Lower lobe of right lung (tissue), 2 donors: ENCODE data around the gene KRT35. TPM values are rescaled to one million over a fixed set of nuclear protein-coding genes. Genes with fewer than 3 reads are reported as not detected.

Experiments
- ATAC-seq, 2 donors: fragments of 200-7000 bp; cut with Tn5 transposase; one replicate each; pipeline ENCODE4 v1.9.1; 2020 to 2022; ENCODE audit warnings: mild to moderate bottlenecking in 2 of 2, moderate library complexity in 2 of 2
- DNase-seq: peaks from one replicate; pipeline ENCODE4 v3.0.0-alpha.2; 2020
- H3K27ac ChIP-seq: fragments of 200-600 bp; one replicate; pipeline ENCODE4 v1.8.0; 2022
- H3K27me3 ChIP-seq: fragments of 200-600 bp; one replicate; pipeline ENCODE4 v1.8.0; 2022; ENCODE audit warnings: low read depth
- H3K36me3 ChIP-seq: fragments of 200-600 bp; one replicate; pipeline ENCODE4 v1.8.0; 2022; ENCODE audit warnings: mild to moderate bottlenecking
- H3K4me1 ChIP-seq: fragments of 200-600 bp; one replicate; pipeline ENCODE4 v1.8.0; 2022
- H3K4me3 ChIP-seq: fragments of 200-600 bp; one replicate; pipeline ENCODE4 v1.8.0; 2022; ENCODE audit warnings: mild to moderate bottlenecking
- H3K9me3 ChIP-seq: fragments of 200-600 bp; one replicate; pipeline ENCODE4 v1.8.0; 2022
- intact Hi-C: fragments of 100-400 bp; cut with DNase I; formaldehyde crosslinking; loops from one replicate; pipeline ENCODE4 v1.11.0; 2022
- total RNA-seq: library from RNA; stranded (reverse); fragmentation: NEBNext Ultra II Directional; extraction: Animal tissue kit (Norgen Biotek cat#: 25700); gene quantifications from one replicate; pipeline ENCODE4 v1.2.1, GENCODE V29; 2021
- TF ChIP-seq, protein P1 (sequence below): fragments of 200-600 bp; IDR thresholded peaks from one replicate; pipeline ENCODE4 v1.8.0; 2022; ENCODE audit warnings: antibody characterized with exemption, mild to moderate bottlenecking
- donor health status: DM: no; HTN: yes; CAD: no; lungs with severe emphysema.

Gene KRT35
- total RNA-seq, 1 donor from 2014 or later, result not detected

DNA sequence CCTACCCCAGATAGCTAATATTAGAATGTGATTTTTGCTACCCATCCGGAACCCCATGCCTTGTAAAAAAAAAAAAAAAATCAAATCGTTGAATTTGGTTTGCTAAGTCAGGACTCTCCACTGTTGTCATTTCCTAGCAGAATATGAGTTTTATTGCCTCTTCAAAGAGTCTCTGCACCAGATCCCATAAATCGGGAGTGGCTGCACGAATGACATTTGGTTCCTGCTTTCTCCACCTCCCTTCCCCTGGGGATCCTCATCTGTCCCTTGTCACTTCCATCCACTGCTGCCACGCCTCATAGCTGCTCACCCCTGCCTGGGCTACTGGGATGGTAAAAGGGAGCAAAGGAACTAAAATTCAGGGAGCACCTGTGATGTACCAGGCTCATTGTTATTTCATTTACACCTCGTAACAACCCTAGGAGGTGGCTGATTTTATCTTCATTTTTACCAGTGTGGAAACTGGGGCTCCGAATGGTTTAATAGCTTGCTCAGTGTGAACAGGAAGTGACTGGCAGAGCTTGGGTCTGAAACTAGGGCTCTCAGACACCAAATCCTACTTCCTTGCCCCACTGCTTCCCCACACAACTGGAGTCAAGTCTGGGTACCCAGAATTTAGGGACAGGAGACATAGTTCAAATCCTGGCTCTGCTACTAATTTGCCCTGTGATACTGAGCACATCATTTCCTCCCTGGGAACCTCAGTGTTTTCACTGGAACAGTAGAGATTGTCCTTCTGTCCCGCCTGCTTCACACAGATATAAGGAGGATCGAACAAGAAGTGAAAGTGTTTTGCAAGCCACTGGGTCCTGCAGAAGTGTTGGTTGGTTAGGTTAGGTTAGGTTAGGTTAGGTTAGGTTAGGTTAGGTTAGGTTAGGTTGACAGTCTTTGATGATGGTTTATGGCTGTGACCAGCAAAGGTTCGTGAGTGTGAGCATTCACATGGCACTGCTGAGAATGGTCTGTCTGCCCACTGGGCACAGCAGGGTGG lies 9.3 kb upstream of the KRT35 start:
- H3K27ac ChIP-seq, result no peak overlapping the region
- intact Hi-C loops, result no loop called here
- no peak overlapping the region for H3K4me3 ChIP-seq
- TF ChIP-seq, protein P1, sequence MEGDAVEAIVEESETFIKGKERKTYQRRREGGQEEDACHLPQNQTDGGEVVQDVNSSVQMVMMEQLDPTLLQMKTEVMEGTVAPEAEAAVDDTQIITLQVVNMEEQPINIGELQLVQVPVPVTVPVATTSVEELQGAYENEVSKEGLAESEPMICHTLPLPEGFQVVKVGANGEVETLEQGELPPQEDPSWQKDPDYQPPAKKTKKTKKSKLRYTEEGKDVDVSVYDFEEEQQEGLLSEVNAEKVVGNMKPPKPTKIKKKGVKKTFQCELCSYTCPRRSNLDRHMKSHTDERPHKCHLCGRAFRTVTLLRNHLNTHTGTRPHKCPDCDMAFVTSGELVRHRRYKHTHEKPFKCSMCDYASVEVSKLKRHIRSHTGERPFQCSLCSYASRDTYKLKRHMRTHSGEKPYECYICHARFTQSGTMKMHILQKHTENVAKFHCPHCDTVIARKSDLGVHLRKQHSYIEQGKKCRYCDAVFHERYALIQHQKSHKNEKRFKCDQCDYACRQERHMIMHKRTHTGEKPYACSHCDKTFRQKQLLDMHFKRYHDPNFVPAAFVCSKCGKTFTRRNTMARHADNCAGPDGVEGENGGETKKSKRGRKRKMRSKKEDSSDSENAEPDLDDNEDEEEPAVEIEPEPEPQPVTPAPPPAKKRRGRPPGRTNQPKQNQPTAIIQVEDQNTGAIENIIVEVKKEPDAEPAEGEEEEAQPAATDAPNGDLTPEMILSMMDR, result no peak
- H3K9me3 ChIP-seq, result no peaks in the 10 kb centered on the region
- no peaks in the 10 kb centered on the region for H3K27me3 ChIP-seq
- H3K36me3 ChIP-seq, result no peaks in the 10 kb centered on the region
- peaks cover 10% of the 10 kb centered on the region for H3K4me1 ChIP-seq
- no peak for DNase-seq
- ATAC-seq, result no peak

DNA sequence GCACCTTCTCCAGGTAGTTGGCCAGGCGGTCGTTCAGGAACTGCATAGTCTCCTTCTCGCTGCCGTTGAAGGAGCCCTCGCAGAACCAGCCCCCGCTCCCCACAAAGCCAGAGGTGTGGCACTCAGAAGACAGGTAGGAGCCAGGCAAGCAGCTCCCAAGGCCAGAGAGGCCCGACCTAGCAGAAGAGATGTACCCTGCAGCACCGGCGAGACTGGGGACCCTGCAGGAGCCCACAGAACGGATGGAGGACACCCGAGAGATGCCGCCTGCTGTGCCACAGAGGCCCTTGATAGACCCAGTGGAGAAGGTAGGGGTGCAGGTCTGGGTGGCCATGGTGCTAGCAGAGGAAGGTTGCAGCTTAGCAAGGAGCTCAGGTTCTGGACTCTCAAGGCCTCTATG lies 8.6 kb upstream of the KRT35 start, which contains the start of gene KRT36:
KRT36 (minus strand) TSS at position 380 of the 400 bp plus-strand sequence; CDS start at position 334, 46 bp downstream.
- TF ChIP-seq, protein P1, result no peak
- no peaks in the 10 kb centered on the region for H3K36me3 ChIP-seq
- H3K4me3 ChIP-seq, result no peak within 1 kb of the TSS
- no peak within 1 kb of the TSS for H3K27ac ChIP-seq
- DNase-seq, result no peak
- no peaks in the 10 kb centered on the region for H3K27me3 ChIP-seq
- no peaks in the 10 kb centered on the region for H3K9me3 ChIP-seq
- intact Hi-C loops, result no loop called here
- ATAC-seq, result no peak
- H3K4me1 ChIP-seq, result peaks cover 10% of the 10 kb centered on the region

DNA sequence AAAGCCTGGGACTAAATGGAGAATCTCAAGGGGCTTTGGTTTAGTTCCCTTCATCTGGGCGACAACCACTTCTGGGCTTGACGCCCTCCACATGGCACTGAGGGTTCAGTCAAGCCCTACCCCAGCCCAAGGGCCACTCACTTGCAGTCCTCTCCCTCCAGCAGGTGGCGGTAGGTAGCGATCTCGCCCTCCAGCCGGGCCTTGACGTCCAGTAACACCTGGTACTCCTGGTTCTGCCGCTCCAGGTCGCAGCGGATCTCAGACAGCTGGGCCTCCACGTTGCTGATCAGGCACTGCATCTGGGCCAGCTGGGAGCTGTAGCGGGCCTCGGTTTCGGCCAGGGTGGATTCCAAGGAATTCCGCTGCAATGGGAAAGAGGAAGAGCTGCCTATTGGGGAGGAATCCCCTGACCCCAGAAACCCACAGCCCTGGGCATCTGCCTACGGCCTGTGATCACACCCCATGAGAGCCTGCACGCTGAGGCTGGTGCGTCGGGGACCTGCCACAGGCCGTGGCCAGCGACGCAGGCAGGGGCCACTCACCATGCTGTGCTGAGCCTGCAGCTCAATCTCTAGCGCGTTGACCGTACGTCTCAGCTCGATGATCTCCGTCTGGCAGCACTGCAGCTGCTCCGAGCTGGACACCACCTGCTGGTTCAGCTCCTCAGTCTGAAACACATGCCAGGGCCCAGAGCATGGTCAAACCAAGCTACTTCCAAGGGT lies 6.0 kb upstream of the KRT35 start:
- DNase-seq (peak; percentile 81), ATAC-seq (peak; percentile 57 to 77)
- Histone ChIP-seq H3K4me1 (no peaks in the 10 kb centered on the region), H3K27ac (no peak overlapping the region), H3K4me3 (no peak overlapping the region), H3K9me3 (no peaks in the 10 kb centered on the region), H3K36me3 (no peaks in the 10 kb centered on the region), H3K27me3 (no peaks in the 10 kb centered on the region)
- intact Hi-C loops, result no loop called here
- TF ChIP-seq, protein P1, result peak; percentile 63

DNA sequence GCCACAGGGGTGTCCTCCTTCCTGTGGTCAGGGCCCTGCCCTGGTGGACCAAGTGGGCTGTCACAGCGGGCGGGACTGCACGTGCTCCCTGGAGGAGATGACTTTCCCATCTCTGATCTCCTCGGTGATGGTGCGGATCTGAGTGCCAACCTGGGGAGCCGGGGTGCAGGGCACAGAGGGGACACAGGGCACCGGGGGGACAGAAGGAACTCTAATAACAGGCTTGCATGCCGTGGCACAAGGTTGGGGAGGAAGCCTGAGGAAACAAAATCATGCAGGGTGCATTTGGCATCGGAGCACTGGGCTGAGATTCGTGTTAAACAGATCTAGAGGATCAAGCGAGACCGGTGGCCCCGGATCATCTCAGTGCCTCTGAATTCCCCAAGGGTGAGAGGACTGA lies 5.4 kb upstream of the KRT35 start:
- H3K4me3 ChIP-seq, result no peak overlapping the region
- TF ChIP-seq, protein P1, result no peak
- no peaks in the 10 kb centered on the region for H3K9me3 ChIP-seq
- ATAC-seq (no peak), DNase-seq (no peak)
- no peaks in the 10 kb centered on the region for H3K4me1 ChIP-seq
- H3K27ac ChIP-seq, result no peak overlapping the region
- no peaks in the 10 kb centered on the region for H3K27me3 ChIP-seq
- intact Hi-C loops, result no loop called here
- H3K36me3 ChIP-seq, result no peaks in the 10 kb centered on the region

DNA sequence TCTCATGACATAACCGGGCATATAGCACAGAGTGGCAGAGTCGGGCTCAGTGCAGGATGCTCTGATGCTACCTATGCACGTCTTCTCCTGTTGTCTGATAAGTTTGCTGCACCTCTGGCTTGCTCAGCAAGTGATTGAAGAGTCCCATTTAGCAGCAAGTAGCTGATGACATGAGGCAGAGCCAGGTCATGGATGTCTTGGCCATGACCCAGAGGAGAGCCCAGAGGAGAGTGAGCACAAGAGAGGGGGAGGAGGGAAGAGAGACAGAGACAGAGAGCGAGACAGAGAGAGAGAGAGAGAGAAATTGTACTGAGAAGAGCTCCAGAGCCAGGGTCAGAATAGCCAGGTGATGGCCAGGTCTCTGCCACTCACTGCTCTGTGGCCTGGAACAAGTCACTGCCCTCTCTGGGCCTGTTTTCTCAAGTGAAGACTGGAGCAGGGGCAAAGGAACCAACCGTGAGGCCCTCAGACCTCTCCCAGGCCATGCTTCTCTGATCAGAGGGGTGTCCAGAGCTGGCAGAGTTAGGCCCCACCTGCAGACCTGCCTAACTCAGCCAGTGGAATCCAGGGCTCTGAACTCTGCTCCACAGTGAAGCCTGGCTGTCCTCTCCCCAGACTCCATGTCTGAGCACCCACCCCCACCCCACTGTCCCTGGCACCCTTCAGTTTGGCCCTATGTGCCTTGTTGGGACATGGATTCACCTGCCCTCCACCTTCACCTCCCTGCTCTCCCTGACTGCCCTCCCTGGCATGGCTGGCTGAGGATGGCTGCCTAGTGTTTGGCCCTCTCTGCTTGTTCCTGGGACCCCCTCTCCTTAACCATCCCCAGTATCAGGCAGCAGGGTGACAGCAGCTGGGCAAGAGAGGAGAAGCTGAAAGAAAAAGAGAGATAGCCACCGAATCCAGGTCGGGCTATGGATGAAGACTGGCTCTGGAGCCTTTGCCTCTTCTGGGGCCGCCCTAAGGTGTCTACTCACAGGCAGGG lies 4.3 kb upstream of the KRT35 start:
- TF ChIP-seq, protein P1, result no peak
- no peaks in the 10 kb centered on the region for H3K9me3 ChIP-seq
- no peak overlapping the region for H3K4me3 ChIP-seq
- no peaks in the 10 kb centered on the region for H3K27me3 ChIP-seq
- H3K4me1 ChIP-seq, result no peaks in the 10 kb centered on the region
- DNase-seq (no peak), ATAC-seq (peak in 1 of 2 donors; percentile 12)
- no peaks in the 10 kb centered on the region for H3K36me3 ChIP-seq
- intact Hi-C loops, result no loop called here
- no peak overlapping the region for H3K27ac ChIP-seq
